Chondrocyte (in vitro differentiated cells): ENCODE data around the gene P4HB. TPM values are rescaled to one million over a fixed set of nuclear protein-coding genes. Genes with fewer than 3 reads are reported as not detected.

Experiments used
- DNase-seq: peaks from one replicate; pipeline ENCODE4 v3.0.0; 2021; ENCODE audit warnings: mixed read lengths, low spot score
- H3K27ac Mint-ChIP-seq: one replicate; pipeline ENCODE4 v1.8.0; 2021; ENCODE audit warnings: mild to moderate bottlenecking, moderate library complexity, mixed read lengths; ENCODE audit not compliant: unreplicated experiment
- H3K27me3 Mint-ChIP-seq: 2 replicates; pipeline ENCODE4 v1.8.0; 2021; ENCODE audit warnings: low read depth, mixed read lengths
- H3K36me3 Mint-ChIP-seq: 2 replicates; pipeline ENCODE4 v1.8.0; 2021; ENCODE audit warnings: low read depth, mixed read lengths
- H3K4me1 Mint-ChIP-seq: 2 replicates; pipeline ENCODE4 v1.8.0; 2021; ENCODE audit warnings: low read depth, mild to moderate bottlenecking, mixed read lengths
- H3K4me3 Mint-ChIP-seq: one replicate; pipeline ENCODE4 v1.8.0; 2021; ENCODE audit warnings: mild to moderate bottlenecking, moderate library complexity, mixed read lengths; ENCODE audit not compliant: unreplicated experiment
- H3K9me3 Mint-ChIP-seq: 2 replicates; pipeline ENCODE4 v1.8.0; 2021; ENCODE audit warnings: low read depth, mixed read lengths
- CTCF ChIP-seq: fragments of 200-600 bp; sonication (generic); IDR thresholded peaks from 2 replicates; pipeline ENCODE4 v1.5.0; 2021; ENCODE audit warnings: antibody characterized with exemption, mild to moderate bottlenecking, moderate library complexity
- total RNA-seq: library from RNA; stranded (reverse); gene quantifications from 3 replicates; pipeline ENCODE4 v1.2.1, GENCODE V29; 2021

The P4HB gene
- total RNA-seq, 1 donor from 2014 or later, result 1,012 TPM

GRCh38 chr17:81878294-81878693, 18.0 kb upstream of the P4HB start:
- no peaks in the 10 kb centered on the region for H3K27me3 Mint-ChIP-seq
- H3K36me3 Mint-ChIP-seq, result peaks cover 7% of the 10 kb centered on the region
- no peak for DNase-seq
- TF ChIP-seq CTCF, result no peak
- H3K4me3 Mint-ChIP-seq, result no peak overlapping the region
- H3K9me3 Mint-ChIP-seq, result no peaks in the 10 kb centered on the region
- no peak overlapping the region for H3K27ac Mint-ChIP-seq
- no peaks in the 10 kb centered on the region for H3K4me1 Mint-ChIP-seq

DNA sequence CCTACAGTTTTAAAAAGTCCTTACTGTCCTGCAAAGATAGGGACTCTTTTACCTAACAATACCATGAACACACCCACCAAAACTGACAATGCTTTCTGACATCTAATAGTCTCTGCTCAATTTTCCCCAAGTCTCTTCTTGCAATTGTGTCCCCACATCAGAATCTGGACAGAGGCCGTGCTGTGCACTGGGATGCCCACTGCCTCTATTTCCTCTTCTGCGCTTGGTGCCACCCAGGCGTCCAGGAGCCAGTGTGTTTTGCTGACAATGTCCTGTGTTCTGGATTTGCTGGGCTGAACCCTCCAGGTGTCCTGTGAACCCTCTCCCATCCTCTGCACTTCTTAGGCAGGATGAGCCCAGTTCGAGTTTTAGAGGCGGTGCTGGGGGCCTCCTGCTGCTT, 17.2 kb upstream of the P4HB start:
- Mint-ChIP-seq H3K4me3 (no peak overlapping the region), H3K27me3 (no peaks in the 10 kb centered on the region), H3K36me3 (peaks cover 7% of the 10 kb centered on the region), H3K27ac (no peak overlapping the region), H3K9me3 (no peaks in the 10 kb centered on the region), H3K4me1 (peaks cover 4% of the 10 kb centered on the region)
- DNase-seq, result no peak
- TF ChIP-seq CTCF, result no peak

DNA sequence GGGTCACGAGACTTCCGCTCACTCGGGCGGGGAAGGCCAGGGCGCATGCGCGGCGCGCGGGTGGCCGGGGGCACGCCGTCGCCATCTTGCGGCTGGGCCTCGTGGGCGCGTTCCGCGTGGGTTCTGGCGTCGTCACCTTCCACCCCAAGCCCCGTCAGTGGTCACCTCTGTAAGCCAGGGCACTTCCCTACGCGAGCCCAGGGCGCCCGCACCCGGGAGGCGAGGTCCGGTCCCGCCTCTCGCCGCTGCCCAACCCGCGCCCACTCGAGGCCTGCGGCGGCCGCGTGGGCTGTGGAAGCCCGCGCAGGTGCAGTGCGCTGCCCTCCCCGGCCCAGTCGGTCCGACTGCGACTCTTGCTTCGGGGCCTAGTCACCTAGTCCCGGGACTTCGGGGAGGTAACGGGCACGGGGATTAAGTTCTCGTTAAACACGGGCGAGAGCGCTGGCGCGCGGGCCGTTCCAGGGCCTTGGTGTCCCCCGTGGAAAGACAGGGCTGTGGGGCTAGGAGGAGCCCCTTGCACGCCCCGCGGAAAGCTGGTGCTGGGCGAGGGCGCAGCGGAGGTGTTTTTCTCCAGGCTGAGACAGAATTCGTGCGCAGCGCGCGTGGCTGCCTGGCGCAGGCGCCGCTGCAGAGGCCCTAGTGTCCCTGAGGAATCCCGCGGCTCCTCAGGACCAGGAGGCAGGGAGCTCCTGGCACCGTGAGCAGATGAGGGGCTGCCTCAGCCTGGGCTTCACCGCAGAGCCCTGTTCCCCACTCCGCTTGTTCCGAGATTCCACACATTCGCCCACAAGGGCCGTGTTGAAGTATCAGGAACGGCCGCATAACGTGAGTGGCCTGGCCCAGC, 11.3 kb upstream of the P4HB start:
- Mint-ChIP-seq H3K4me1 (peaks cover 47% of the 10 kb centered on the region), H3K4me3 (peak overlapping the region; percentile 81), H3K36me3 (peaks cover 2% of the 10 kb centered on the region), H3K27me3 (no peaks in the 10 kb centered on the region), H3K9me3 (no peaks in the 10 kb centered on the region), H3K27ac (peak overlapping the region; percentile 94)
- peak; percentile 97 for DNase-seq
- TF ChIP-seq CTCF, result peak; percentile 67

GRCh38 chr17:81870981-81871386, 10.6 kb upstream of the P4HB start, which contains the start of gene ARHGDIA:
ARHGDIA (minus strand) TSS chr17:81871337; CDS start chr17:81869930, 1,407 bp downstream.
- TF ChIP-seq CTCF, result no peak
- peaks cover 2% of the 10 kb centered on the region for H3K36me3 Mint-ChIP-seq
- peak within 1 kb of the TSS; percentile 81 for H3K4me3 Mint-ChIP-seq
- peaks cover 49% of the 10 kb centered on the region for H3K4me1 Mint-ChIP-seq
- H3K27ac Mint-ChIP-seq, result peak within 1 kb of the TSS; percentile 94
- no peak for DNase-seq
- no peaks in the 10 kb centered on the region for H3K9me3 Mint-ChIP-seq
- no peaks in the 10 kb centered on the region for H3K27me3 Mint-ChIP-seq

- Mint-ChIP-seq H3K4me1 (peaks cover 54% of the 10 kb centered on the region), H3K27me3 (no peaks in the 10 kb centered on the region)
- no peak for DNase-seq
These were observed 10.0 kb upstream of the P4HB start for GRCh38 chr17:81870131-81870980.

More at GRCh38 chr17:81870131-81870980, 10.0 kb upstream of the P4HB start:
- Mint-ChIP-seq H3K27ac (peak overlapping the region; percentile 94), H3K9me3 (no peaks in the 10 kb centered on the region), H3K4me3 (peak overlapping the region; percentile 81), H3K36me3 (peaks cover 2% of the 10 kb centered on the region)
- TF ChIP-seq CTCF, result no peak
